ENCODE results near the gene SLC48A1. TPM values are rescaled to one million over a fixed set of nuclear protein-coding genes. Genes with fewer than 3 reads are reported as not detected.

Gene SLC48A1
- total RNA-seq, 2 experiments from 2014 or later, result 13.9 to 18.5 TPM

- H3K27ac Mint-ChIP-seq, result peak overlapping the region; percentile 15
- no peaks in the 10 kb centered on the region for H3K27me3 Mint-ChIP-seq
- H3K4me1 Mint-ChIP-seq, result no peaks in the 10 kb centered on the region
- CTCF ChIA-PET, result interaction anchor here (1.2 to 11.5 kb wide), 7 partner anchors 10 to 71 kb away, joined by 3 to 80 read pairs (median 5); no protein-coding TSS in a partner anchor
- DNase-seq (no peak), ATAC-seq (no peak)
- H3K36me3 Mint-ChIP-seq, result peaks cover 51% of the 10 kb centered on the region
- no peak overlapping the region for H3K4me3 Mint-ChIP-seq
- H3K9me3 Mint-ChIP-seq (ENCODE audit: low read depth), result no peaks in the 10 kb centered on the region
Observed at GRCh38 chr12:47786662-47787280, 13.7 kb downstream of the SLC48A1 start.

GRCh38 chr12:47787596-47788319, 14.7 kb downstream of the SLC48A1 start:
- DNase-seq, result no peak
- no peaks in the 10 kb centered on the region for H3K4me1 Mint-ChIP-seq
- CTCF ChIA-PET, result interaction anchor here (1.2 to 11.5 kb wide), 7 partner anchors 9 to 72 kb away, joined by 3 to 80 read pairs (median 5); no protein-coding TSS in a partner anchor
- H3K36me3 Mint-ChIP-seq, result peaks cover 56% of the 10 kb centered on the region
- H3K27ac Mint-ChIP-seq, result no peak overlapping the region
- no peaks in the 10 kb centered on the region for H3K27me3 Mint-ChIP-seq
- H3K9me3 Mint-ChIP-seq (ENCODE audit: low read depth), result no peaks in the 10 kb centered on the region
- ATAC-seq, result no peak
- H3K4me3 Mint-ChIP-seq, result no peak overlapping the region

- Mint-ChIP-seq H3K36me3 (peaks cover 59% of the 10 kb centered on the region), H3K4me3 (no peak overlapping the region), H3K27ac (no peak overlapping the region), H3K9me3 (ENCODE audit: low read depth) (no peaks in the 10 kb centered on the region), H3K4me1 (no peaks in the 10 kb centered on the region), H3K27me3 (no peaks in the 10 kb centered on the region)
- DNase-seq (no peak), ATAC-seq (no peak)
- CTCF ChIA-PET, result interaction anchor here (1.0 to 11.5 kb wide), 9 partner anchors 8 to 49 kb away, joined by 3 to 80 read pairs (median 8); no protein-coding TSS in a partner anchor
Observed at GRCh38 chr12:47789141-47789540, 16.1 kb downstream of the SLC48A1 start.

GRCh38 chr12:47789712-47790489, 16.9 kb downstream of the SLC48A1 start:
- DNase-seq (no peak), ATAC-seq (no peak)
- H3K27me3 Mint-ChIP-seq, result no peaks in the 10 kb centered on the region
- H3K4me3 Mint-ChIP-seq, result no peak overlapping the region
- H3K9me3 Mint-ChIP-seq (ENCODE audit: low read depth), result no peaks in the 10 kb centered on the region
- H3K4me1 Mint-ChIP-seq, result no peaks in the 10 kb centered on the region
- H3K36me3 Mint-ChIP-seq, result peaks cover 56% of the 10 kb centered on the region
- no peak overlapping the region for H3K27ac Mint-ChIP-seq
- CTCF ChIA-PET, result interaction anchor here (0.8 to 11.5 kb wide), 9 partner anchors 8 to 49 kb away, joined by 3 to 80 read pairs (median 8); no protein-coding TSS in a partner anchor

GRCh38 chr12:47790676-47791350, 17.8 kb downstream of the SLC48A1 start:
- no peak for DNase-seq
- peaks cover 54% of the 10 kb centered on the region for H3K36me3 Mint-ChIP-seq

GRCh38 chr12:47791351-47791746, 18.3 kb downstream of the SLC48A1 start:
- no peak overlapping the region for H3K4me3 Mint-ChIP-seq
- no peak overlapping the region for H3K27ac Mint-ChIP-seq
- ATAC-seq, result no peak
- DNase-seq, result no peak
- H3K27me3 Mint-ChIP-seq, result no peaks in the 10 kb centered on the region
- no peaks in the 10 kb centered on the region for H3K9me3 Mint-ChIP-seq (ENCODE audit: low read depth)
- CTCF ChIA-PET, result interaction anchor here (11.5 kb wide), 1 partner anchor 47 kb away, joined by 80 read pairs; no protein-coding TSS in a partner anchor
- no peaks in the 10 kb centered on the region for H3K4me1 Mint-ChIP-seq
- peaks cover 53% of the 10 kb centered on the region for H3K36me3 Mint-ChIP-seq

More at GRCh38 chr12:47790676-47791350, 17.8 kb downstream of the SLC48A1 start:
- H3K4me3 Mint-ChIP-seq, result no peak overlapping the region
- CTCF ChIA-PET, result interaction anchor here (0.8 to 11.5 kb wide), 6 partner anchors 9 to 48 kb away, joined by 3 to 80 read pairs (median 6); no protein-coding TSS in a partner anchor
- no peak for ATAC-seq
- H3K27me3 Mint-ChIP-seq, result no peaks in the 10 kb centered on the region
- no peaks in the 10 kb centered on the region for H3K4me1 Mint-ChIP-seq
- no peaks in the 10 kb centered on the region for H3K9me3 Mint-ChIP-seq (ENCODE audit: low read depth)
- H3K27ac Mint-ChIP-seq, result peak overlapping the region; percentile 26

GRCh38 chr12:47791874-47792273, 18.8 kb downstream of the SLC48A1 start:
- H3K27ac Mint-ChIP-seq, result peak overlapping the region; percentile 52
- H3K27me3 Mint-ChIP-seq, result no peaks in the 10 kb centered on the region
- no peak for DNase-seq
- no peak overlapping the region for H3K4me3 Mint-ChIP-seq
- no peak for ATAC-seq
- CTCF ChIA-PET, result interaction anchor here (0.8 to 11.5 kb wide), 2 partner anchors 47 to 49 kb away, joined by 3 to 80 read pairs; no protein-coding TSS in a partner anchor
- no peaks in the 10 kb centered on the region for H3K9me3 Mint-ChIP-seq (ENCODE audit: low read depth)
- H3K4me1 Mint-ChIP-seq, result no peaks in the 10 kb centered on the region
- peaks cover 49% of the 10 kb centered on the region for H3K36me3 Mint-ChIP-seq

- DNase-seq (no peak), ATAC-seq (no peak)
- Mint-ChIP-seq H3K27me3 (no peaks in the 10 kb centered on the region), H3K4me1 (peaks cover 2% of the 10 kb centered on the region), H3K9me3 (ENCODE audit: low read depth) (no peaks in the 10 kb centered on the region), H3K36me3 (peaks cover 43% of the 10 kb centered on the region), H3K27ac (no peak overlapping the region), H3K4me3 (no peak overlapping the region)
- CTCF ChIA-PET, result interaction anchor here (0.8 to 11.5 kb wide), 4 partner anchors 9 to 78 kb away, joined by 3 to 80 read pairs (median 4); no protein-coding TSS in a partner anchor
Observed at GRCh38 chr12:47793015-47793681, 20.1 kb downstream of the SLC48A1 start.

GRCh38 chr12:47794679-47795078, 21.6 kb downstream of the SLC48A1 start:
- H3K9me3 Mint-ChIP-seq (ENCODE audit: low read depth), result no peaks in the 10 kb centered on the region
- ATAC-seq (no peak), DNase-seq (no peak)
- no peaks in the 10 kb centered on the region for H3K27me3 Mint-ChIP-seq
- CTCF ChIA-PET, result interaction anchor here (0.8 to 11.5 kb wide), 2 partner anchors 37 to 44 kb away, joined by 3 to 80 read pairs; no protein-coding TSS in a partner anchor
- H3K4me1 Mint-ChIP-seq, result peaks cover 9% of the 10 kb centered on the region
- H3K4me3 Mint-ChIP-seq, result no peak overlapping the region
- peaks cover 30% of the 10 kb centered on the region for H3K36me3 Mint-ChIP-seq
- no peak overlapping the region for H3K27ac Mint-ChIP-seq

- Mint-ChIP-seq H3K27ac (no peak overlapping the region), H3K9me3 (ENCODE audit: low read depth) (no peaks in the 10 kb centered on the region)
Observed at GRCh38 chr12:47795121-47795813, 22.2 kb downstream of the SLC48A1 start.

GRCh38 chr12:47795814-47796411, 22.9 kb downstream of the SLC48A1 start:
- no peak overlapping the region for H3K27ac Mint-ChIP-seq
- H3K27me3 Mint-ChIP-seq, result no peaks in the 10 kb centered on the region
- no peak overlapping the region for H3K4me3 Mint-ChIP-seq
- DNase-seq (no peak), ATAC-seq (no peak)
- no peaks in the 10 kb centered on the region for H3K9me3 Mint-ChIP-seq (ENCODE audit: low read depth)
- CTCF ChIA-PET, result interaction anchor here (0.7 to 27.3 kb wide), 6 partner anchors 14 to 43 kb away, joined by 3 to 775 read pairs (median 18); no protein-coding TSS in a partner anchor
- peaks cover 16% of the 10 kb centered on the region for H3K4me1 Mint-ChIP-seq
- H3K36me3 Mint-ChIP-seq, result peaks cover 27% of the 10 kb centered on the region

More at GRCh38 chr12:47795121-47795813, 22.2 kb downstream of the SLC48A1 start:
- DNase-seq (no peak), ATAC-seq (no peak)
- H3K36me3 Mint-ChIP-seq, result peaks cover 30% of the 10 kb centered on the region
- H3K4me1 Mint-ChIP-seq, result peaks cover 14% of the 10 kb centered on the region
- no peaks in the 10 kb centered on the region for H3K27me3 Mint-ChIP-seq
- H3K4me3 Mint-ChIP-seq, result no peak overlapping the region
- CTCF ChIA-PET, result interaction anchor here (0.8 to 11.5 kb wide), 3 partner anchors 13 to 43 kb away, joined by 3 to 80 read pairs (median 3); no protein-coding TSS in a partner anchor
